Liver (tissue), 9 donors: Measurements from ENCODE around the gene C11orf86. TPM values are rescaled to one million over a fixed set of nuclear protein-coding genes. Genes with fewer than 3 reads are reported as not detected.

ENCODE experiments used
- DNase-seq: peaks from one replicate; pipeline ENCODE4 v3.0.0-alpha.2; 2017; ENCODE audit warnings: low spot score
- H3K27ac ChIP-seq, 2 donors: one replicate each; pipeline ENCODE4 v1.7.0; 2013; ENCODE audit warnings: inconsistent platforms in 2 of 2, low read length in 2 of 2, control low read depth in 1 of 2, low read depth in 1 of 2, mild to moderate bottlenecking in 1 of 2
- H3K27me3 ChIP-seq, 4 donors: one replicate each; pipeline versions ENCODE4 v1.6.1 to v1.7.0; 2013; ENCODE audit warnings: low read length in 3 of 4, inconsistent platforms in 1 of 4, mild to moderate bottlenecking in 1 of 4, moderate library complexity in 1 of 4; ENCODE audit not compliant: control insufficient read depth in 4 of 4, insufficient read depth in 4 of 4
- H3K36me3 ChIP-seq, 4 donors: one replicate each; pipeline versions ENCODE4 v1.6.1 to v1.7.0; 2013; ENCODE audit warnings: low read length in 3 of 4, mild to moderate bottlenecking in 3 of 4, low read depth in 1 of 4, moderate library complexity in 1 of 4; ENCODE audit not compliant: control insufficient read depth in 4 of 4, insufficient read depth in 3 of 4
- H3K4me1 ChIP-seq, 4 donors: one replicate each; pipeline versions ENCODE4 v1.6.1 to v1.7.0; 2013; ENCODE audit warnings: low read length in 3 of 4, mild to moderate bottlenecking in 3 of 4, moderate library complexity in 1 of 4; ENCODE audit not compliant: control insufficient read depth in 4 of 4, insufficient read depth in 4 of 4
- H3K4me3 ChIP-seq, 3 donors: one replicate each; pipeline versions ENCODE4 v1.6.1 to v1.7.0; 2013; ENCODE audit warnings: low read length in 3 of 3, control low read depth in 1 of 3, low read depth in 1 of 3, mild to moderate bottlenecking in 1 of 3
- H3K9ac ChIP-seq, 2 donors: one replicate each; pipeline ENCODE4 v1.7.0; 2013; ENCODE audit warnings: low read length in 2 of 2, mild to moderate bottlenecking in 2 of 2, moderate library complexity in 2 of 2, control low read depth in 1 of 2, low read depth in 1 of 2
- H3K9me3 ChIP-seq, 4 donors: one replicate each; pipeline versions ENCODE4 v1.6.1 to v1.7.0; 2013; ENCODE audit warnings: low read length in 3 of 4; ENCODE audit not compliant: control insufficient read depth in 4 of 4
- ATF3 ChIP-seq: IDR thresholded peaks from 2 replicates; pipeline ENCODE4 v1.6.1; 2016; ENCODE audit warnings: antibody characterized with exemption
- EGR1 ChIP-seq, 2 donors: IDR thresholded peaks; 2 replicates each; pipeline ENCODE4 v1.6.1; 2016 to 2018; ENCODE audit warnings: antibody characterized with exemption in 2 of 2, low read depth in 2 of 2
- FOXA1 ChIP-seq: IDR thresholded peaks from 2 replicates; pipeline ENCODE4 v1.6.1; 2016; ENCODE audit warnings: antibody characterized with exemption
- FOXA2 ChIP-seq: IDR thresholded peaks from 2 replicates; pipeline ENCODE4 v1.6.1; 2016; ENCODE audit warnings: antibody characterized with exemption
- GABPA ChIP-seq, 2 donors: IDR thresholded peaks in 1 of 2; conservative IDR thresholded peaks in 1 of 2; 2 replicates each; pipeline ENCODE4 v1.6.1; 2016; ENCODE audit warnings: antibody characterized with exemption in 2 of 2, mild to moderate bottlenecking in 1 of 2, moderate library complexity in 1 of 2
- HNF4A ChIP-seq, 2 donors: conservative IDR thresholded peaks; 2 replicates each; pipeline ENCODE4 v1.6.1; 2016; ENCODE audit warnings: antibody characterized with exemption in 2 of 2, mild to moderate bottlenecking in 2 of 2
- HNF4G ChIP-seq: IDR thresholded peaks from 2 replicates; pipeline ENCODE4 v1.6.1; 2016; ENCODE audit warnings: antibody characterized with exemption
- JUND ChIP-seq, 2 donors: IDR thresholded peaks; 2 replicates each; pipeline ENCODE4 v1.6.1; 2016; ENCODE audit warnings: antibody characterized with exemption in 2 of 2
- MAX ChIP-seq: IDR thresholded peaks from 2 replicates; pipeline ENCODE4 v1.6.1; 2016; ENCODE audit warnings: antibody characterized with exemption
- NR2F2 ChIP-seq: IDR thresholded peaks from 2 replicates; pipeline ENCODE4 v1.6.1; 2016; ENCODE audit warnings: antibody characterized with exemption
- RAD21 ChIP-seq, 2 donors: IDR thresholded peaks; 2 replicates each; pipeline ENCODE4 v1.6.1; 2016; ENCODE audit warnings: antibody characterized with exemption in 2 of 2, mild to moderate bottlenecking in 2 of 2
- REST ChIP-seq: IDR thresholded peaks from 2 replicates; pipeline ENCODE4 v1.6.1; 2016; ENCODE audit warnings: antibody characterized with exemption, mild to moderate bottlenecking
- RXRA ChIP-seq, 2 donors: IDR thresholded peaks; 2 replicates each; pipeline ENCODE4 v1.6.1; 2017 to 2018; ENCODE audit warnings: antibody characterized with exemption in 2 of 2, mild to moderate bottlenecking in 1 of 2
- SP1 ChIP-seq: IDR thresholded peaks from 2 replicates; pipeline ENCODE4 v1.6.1; 2018; ENCODE audit warnings: antibody characterized with exemption, mild to moderate bottlenecking
- TAF1 ChIP-seq: conservative IDR thresholded peaks from 2 replicates; pipeline ENCODE4 v1.6.1; 2016; ENCODE audit warnings: antibody characterized with exemption, mild to moderate bottlenecking
- YY1 ChIP-seq: IDR thresholded peaks from 2 replicates; pipeline ENCODE4 v1.6.1; 2016; ENCODE audit warnings: antibody characterized with exemption, mild to moderate bottlenecking
- ZBTB33 ChIP-seq: IDR thresholded peaks from 2 replicates; pipeline ENCODE4 v1.6.1; 2016; ENCODE audit warnings: antibody characterized with exemption
- WGBS: extraction: QIAGEN DNeasy Blood & Tissue Kit; methylation state at CpG from one replicate; pipeline ENCODE4 v1.1.7; 2013; 5-methylcytosine and 5-hydroxymethylcytosine counted together
- polyA plus RNA-seq, 2 donors: library from polyadenylated mRNA; stranded (reverse) in 1 of 2; unstranded in 1 of 2; fragments of 200-250 nt in 1 of 2; fragments of >200 nt in 1 of 2; fragmentation: Nextera tagmentation in 1 of 2; extraction: Ambion mirVana in 1 of 2; gene quantifications; one replicate each; pipeline versions ENCODE4 v1.2.1 to v1.2.3, GENCODE V29; 2013 to 2015
- total RNA-seq, 2 donors: library from RNA; depleted of rRNA; stranded (reverse); fragments of >200 nt; gene quantifications; one replicate each; pipeline ENCODE4 v1.2.3, GENCODE V29; 2014
- donor health status: healthy.
- donor health status: healthy.
- donor health status: healthy.
- donor health status: healthy.
- donor health status: healthy.

Gene C11orf86
- total and polyA plus RNA-seq, 4 donors, result 0.18 TPM; not detected in 3

- 92% methylated on average over 2 of the region's 2 CpGs for WGBS
- no peak for TF ChIP-seq FOXA2
- Histone ChIP-seq H3K4me3 (no peak overlapping the region), H3K27ac (no peak overlapping the region), H3K4me1 (peaks cover 5 to 21% (median 17%) of the 10 kb centered on the region in 4 donors), H3K36me3 (no peaks in the 10 kb centered on the region), H3K27me3 (no peaks in the 10 kb centered on the region), H3K9me3 (no peaks in the 10 kb centered on the region), H3K9ac (no peak overlapping the region)
- no peak for DNase-seq
Measured at GRCh38 chr11:66962247-66962646, 12.9 kb upstream of the C11orf86 start.

- Histone ChIP-seq H3K36me3 (no peaks in the 10 kb centered on the region), H3K9ac (no peak overlapping the region), H3K27ac (no peak overlapping the region), H3K4me1 (peaks cover 5 to 17% (median 14%) of the 10 kb centered on the region in 4 donors), H3K27me3 (no peaks in the 10 kb centered on the region), H3K9me3 (no peaks in the 10 kb centered on the region), H3K4me3 (no peak overlapping the region)
- over 99% methylated on average over 5 of the region's 5 CpGs for WGBS
- no peak for DNase-seq
- TF ChIP-seq HNF4A (conservative IDR thresholded peaks at IDR 0.05) (no peak), JUND (IDR thresholded peaks at IDR 0.05) (no peak), FOXA1 (no peak), REST (no peak), YY1 (no peak), FOXA2 (no peak), GABPA (IDR thresholded peaks at IDR 0.05 in 1 of 2, conservative IDR thresholded peaks at IDR 0.05 in 1 of 2) (no peak), EGR1 (IDR thresholded peaks at IDR 0.05; ENCODE audit: low read depth in 2 of 2) (no peak), RXRA (IDR thresholded peaks at IDR 0.05) (no peak), TAF1 (no peak), ATF3 (no peak), ZBTB33 (no peak), NR2F2 (no peak)
Measured at GRCh38 chr11:66962801-66963200, 12.3 kb upstream of the C11orf86 start.

- no peak overlapping the region for H3K4me3 ChIP-seq
- no peaks in the 10 kb centered on the region for H3K36me3 ChIP-seq
- 85% methylated on average over 3 of the region's 3 CpGs for WGBS
- DNase-seq, result no peak
- H3K9me3 ChIP-seq, result no peaks in the 10 kb centered on the region
- no peak overlapping the region for H3K9ac ChIP-seq
- H3K27me3 ChIP-seq, result no peaks in the 10 kb centered on the region
- peaks cover 4 to 10% (median 6%) of the 10 kb centered on the region in 4 donors for H3K4me1 ChIP-seq
- no peak overlapping the region for H3K27ac ChIP-seq
- TF ChIP-seq RAD21 (IDR thresholded peaks at IDR 0.05) (no peak), NR2F2 (no peak), FOXA1 (no peak), TAF1 (no peak), ATF3 (no peak), EGR1 (IDR thresholded peaks at IDR 0.05; ENCODE audit: low read depth in 2 of 2) (no peak), HNF4G (no peak), RXRA (IDR thresholded peaks at IDR 0.05) (no peak), SP1 (no peak), FOXA2 (no peak), ZBTB33 (no peak), HNF4A (conservative IDR thresholded peaks at IDR 0.05) (no peak), JUND (IDR thresholded peaks at IDR 0.05) (no peak), MAX (no peak), GABPA (IDR thresholded peaks at IDR 0.05 in 1 of 2, conservative IDR thresholded peaks at IDR 0.05 in 1 of 2) (no peak)
Measured at GRCh38 chr11:66964495-66964894, 10.6 kb upstream of the C11orf86 start.
